ENCODE measurements around the gene FNBP1L.

GRCh38 chr1:93571623-93572310 is 123.8 kb downstream of the FNBP1L start:
- TF ChIP-seq, protein P1, sequence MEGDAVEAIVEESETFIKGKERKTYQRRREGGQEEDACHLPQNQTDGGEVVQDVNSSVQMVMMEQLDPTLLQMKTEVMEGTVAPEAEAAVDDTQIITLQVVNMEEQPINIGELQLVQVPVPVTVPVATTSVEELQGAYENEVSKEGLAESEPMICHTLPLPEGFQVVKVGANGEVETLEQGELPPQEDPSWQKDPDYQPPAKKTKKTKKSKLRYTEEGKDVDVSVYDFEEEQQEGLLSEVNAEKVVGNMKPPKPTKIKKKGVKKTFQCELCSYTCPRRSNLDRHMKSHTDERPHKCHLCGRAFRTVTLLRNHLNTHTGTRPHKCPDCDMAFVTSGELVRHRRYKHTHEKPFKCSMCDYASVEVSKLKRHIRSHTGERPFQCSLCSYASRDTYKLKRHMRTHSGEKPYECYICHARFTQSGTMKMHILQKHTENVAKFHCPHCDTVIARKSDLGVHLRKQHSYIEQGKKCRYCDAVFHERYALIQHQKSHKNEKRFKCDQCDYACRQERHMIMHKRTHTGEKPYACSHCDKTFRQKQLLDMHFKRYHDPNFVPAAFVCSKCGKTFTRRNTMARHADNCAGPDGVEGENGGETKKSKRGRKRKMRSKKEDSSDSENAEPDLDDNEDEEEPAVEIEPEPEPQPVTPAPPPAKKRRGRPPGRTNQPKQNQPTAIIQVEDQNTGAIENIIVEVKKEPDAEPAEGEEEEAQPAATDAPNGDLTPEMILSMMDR (IDR thresholded peaks at IDR 0.05) = no peak
- no peak for TF ChIP-seq POLR2AphosphoS5 (IDR thresholded peaks at IDR 0.05)
- TF ChIP-seq POLR2A (IDR thresholded peaks at IDR 0.05) = no peak
